HCT116 (cell line): ENCODE measurements around the gene TMA7B. TPM values are rescaled to one million over a fixed set of nuclear protein-coding genes. Genes with fewer than 3 reads are reported as not detected.

Experiments
- ATAC-seq: fragments of 200-7000 bp; cut with Tn5 transposase; 2 replicates; pipeline ENCODE4 v1.9.1; 2020; ENCODE audit warnings: mild to moderate bottlenecking, moderate library complexity
- BruUV-seq: library from RNA; stranded (reverse); fragments of 400-500 nt; replicated peaks from 2 replicates; lab custom pipeline; 2021; lab: Mats Ljungman, UMichigan
- CTCF ChIA-PET: fragments of 300-600 bp; sonication (Branson Sonifier 250); formaldehyde crosslinking; loops from one replicate; lab custom pipeline; 2021; ENCODE audit warnings: antibody characterized with exemption; lab: Charles Lee
- POLR2A ChIA-PET: fragments of 300-600, 350-600 bp; sonication (Branson Sonifier 250); formaldehyde crosslinking; loops from one replicate; lab custom pipeline; 2021; ENCODE audit warnings: antibody characterized with exemption; lab: Charles Lee
- RAD21 ChIA-PET, 2 experiments: fragments of 300-600 bp; sonication (Branson Sonifier 250); formaldehyde crosslinking; loops; one replicate each; lab custom pipeline; 2023; ENCODE audit warnings: low total read pairs in 2 of 2; ENCODE audit not compliant: uncharacterized antibody in 2 of 2, unreplicated experiment in 2 of 2, low non-redundant PET in 1 of 2; lab: Charles Lee
- DNase-seq: peaks from one replicate; pipeline ENCODE4 v3.0.0-alpha.2; 2010; ENCODE audit warnings: low read depth, low spot score
- H2AFZ ChIP-seq: fragments of 200-600 bp; shearing (Covaris generic), sonication (generic); 2 replicates; pipeline ENCODE4 v1.6.1; 2017; ENCODE audit warnings: low read depth, mixed run types, mixed read lengths, antibody characterized with exemption, low read length; ENCODE audit not compliant: poor library complexity, severe bottlenecking
- H3K27ac ChIP-seq: 2 replicates; pipeline ENCODE4 v1.5.1; 2012; ENCODE audit warnings: low read depth, low read length
- H3K27me3 ChIP-seq: fragments of 200-600 bp; sonication (generic); 2 replicates; pipeline ENCODE4 v1.6.1; 2016; ENCODE audit warnings: mixed run types, low read length, mixed read lengths; ENCODE audit not compliant: insufficient read depth
- H3K36me3 ChIP-seq, 2 experiments: fragments of 200-500 bp in 1 of 2; fragments of 200-600 bp in 1 of 2; sonication (Bioruptor generic) in 1 of 2; sonication (generic) in 1 of 2; 2 replicates each; pipeline versions ENCODE4 v1.5.1 to v1.6.1; 2014 to 2016; ENCODE audit warnings: low read length in 2 of 2, inconsistent platforms in 1 of 2, mixed read lengths in 1 of 2, mixed run types in 1 of 2; ENCODE audit not compliant: insufficient read depth in 2 of 2, control insufficient read depth in 1 of 2
- H3K4me1 ChIP-seq, 2 experiments: fragments of 200-600 bp in 1 of 2; sonication (generic) in 1 of 2; 2 replicates each; pipeline versions ENCODE4 v1.5.1 to v1.6.1; 2012 to 2017; ENCODE audit warnings: low read length in 2 of 2, inconsistent platforms in 1 of 2, mild to moderate bottlenecking in 1 of 2, mixed read lengths in 1 of 2, mixed run types in 1 of 2, moderate library complexity in 1 of 2; ENCODE audit not compliant: insufficient read depth in 2 of 2, control insufficient read depth in 1 of 2
- H3K4me2 ChIP-seq: fragments of 200-600 bp; sonication (generic); 2 replicates; pipeline ENCODE4 v1.6.1; 2017; ENCODE audit warnings: mixed run types, low read length, mixed read lengths
- H3K4me3 ChIP-seq, 2 experiments: fragments of 200-600 bp in 1 of 2; sonication (generic) in 1 of 2; replicated peaks in 1 of 2; 2 replicates each; pipeline ENCODE4 v1.5.1; 2011 to 2016; ENCODE audit warnings: low read length in 2 of 2, control low read depth in 1 of 2, low read depth in 1 of 2, mild to moderate bottlenecking in 1 of 2, mixed read lengths in 1 of 2, mixed run types in 1 of 2
- H3K79me2 ChIP-seq: fragments of 200-600 bp; sonication (generic); 2 replicates; pipeline ENCODE4 v1.6.1; 2017; ENCODE audit warnings: mild to moderate bottlenecking, mixed run types, low read length, moderate library complexity, mixed read lengths; ENCODE audit not compliant: insufficient read depth
- H3K9ac ChIP-seq: fragments of 200-600 bp; sonication (generic); 2 replicates; pipeline ENCODE4 v1.6.1; 2016; ENCODE audit warnings: low read length, mixed read lengths
- H3K9me2 ChIP-seq: fragments of 200-600 bp; sonication (generic), shearing (Covaris generic); 2 replicates; pipeline ENCODE4 v1.6.1; 2017; ENCODE audit warnings: mixed run types, mild to moderate bottlenecking, moderate library complexity; ENCODE audit not compliant: insufficient read depth
- H3K9me3 ChIP-seq, 2 experiments: fragments of 200-500 bp in 1 of 2; fragments of 200-600 bp in 1 of 2; sonication (Bioruptor generic) in 1 of 2; sonication (generic) in 1 of 2; 2 replicates each; pipeline ENCODE4 v1.6.1; 2014 to 2017; ENCODE audit warnings: low read length in 2 of 2, mixed read lengths in 2 of 2, inconsistent platforms in 1 of 2, low read depth in 1 of 2, mild to moderate bottlenecking in 1 of 2, mixed run types in 1 of 2, moderate library complexity in 1 of 2; ENCODE audit not compliant: control insufficient read depth in 1 of 2, insufficient read depth in 1 of 2
- H4K20me1 ChIP-seq: fragments of 200-600 bp; sonication (generic), shearing (Covaris generic); 2 replicates; pipeline ENCODE4 v1.6.1; 2017; ENCODE audit warnings: mixed run types, mild to moderate bottlenecking, moderate library complexity; ENCODE audit not compliant: insufficient read depth
- EGR1 ChIP-seq: IDR thresholded peaks from 2 replicates; pipeline ENCODE4 v1.6.1; 2012; ENCODE audit warnings: low read depth
- EZH2 ChIP-seq: fragments of 200-600 bp; sonication (generic); IDR thresholded peaks from 2 replicates; pipeline ENCODE4 v1.6.1; 2017; ENCODE audit warnings: antibody characterized with exemption, mixed run types
- SIN3A ChIP-seq: IDR thresholded peaks from 2 replicates; pipeline ENCODE4 v1.6.1; 2012; ENCODE audit warnings: low read depth
- YY1 ChIP-seq: IDR thresholded peaks from 2 replicates; pipeline ENCODE4 v1.6.1; 2011; ENCODE audit warnings: low read length, low read depth, moderate library complexity, mild to moderate bottlenecking; ENCODE audit not compliant: insufficient replicate concordance; ENCODE audit errors: extremely low read depth
- intact Hi-C: fragments of 100-400 bp; cut with micrococcal nuclease; formaldehyde crosslinking; loops from 2 replicates; pipeline ENCODE4 v1.10.0; 2022
- total RNA-seq: library from RNA; stranded (reverse); gene quantifications from one replicate; pipeline ENCODE4 v1.2.1, GENCODE V29; 2021; ENCODE audit not compliant: unreplicated experiment
- TF ChIP-seq, protein P1 (sequence below), 3 experiments: fragments of 200-600 bp in 1 of 3; sonication (generic) in 1 of 3; IDR thresholded peaks in 2 of 3; conservative IDR thresholded peaks in 1 of 3; 2 replicates each; pipeline ENCODE4 v1.5.1; 2012 to 2017; ENCODE audit warnings: low read depth in 2 of 3, low read length in 2 of 3, antibody characterized with exemption in 1 of 3, borderline replicate concordance in 1 of 3, control low read depth in 1 of 3, mild to moderate bottlenecking in 1 of 3, mixed read lengths in 1 of 3, mixed run types in 1 of 3, moderate library complexity in 1 of 3; ENCODE audit not compliant: insufficient read depth in 1 of 3

The TMA7B gene
- total RNA-seq, 1 experiment from 2014 or later, result not detected

DNA sequence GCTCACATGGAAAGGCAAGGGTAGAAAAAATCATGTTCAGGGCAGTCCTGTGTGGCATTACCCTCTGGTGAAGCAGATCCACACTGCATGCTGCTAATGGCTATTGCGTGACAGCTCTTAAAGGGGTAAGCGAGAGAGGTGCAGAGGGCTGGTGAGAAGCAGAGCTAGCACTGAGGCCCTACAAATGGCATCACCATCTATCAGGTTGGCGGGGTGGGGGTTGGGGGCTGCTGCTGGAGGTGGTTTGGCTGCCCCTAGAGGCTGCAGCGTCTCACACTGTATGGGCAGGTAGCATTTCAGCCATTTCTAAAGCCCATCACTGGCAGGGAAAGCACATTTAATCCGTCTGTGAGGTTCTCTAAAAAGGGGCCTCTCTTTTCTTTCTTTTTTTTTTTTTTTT, 16.9 kb upstream of the TMA7B start:
- Histone ChIP-seq H3K4me1 (peaks cover 0 to 4% of the 10 kb centered on the region in 2 experiments; a peak in 1 of 4 replicates), H3K9me2 (no peaks in the 10 kb centered on the region), H3K27ac (no peak overlapping the region), H4K20me1 (no peaks in the 10 kb centered on the region), H3K9ac (no peak overlapping the region), H3K27me3 (peaks cover 4% of the 10 kb centered on the region; the same call in 1 of the 2 replicates), H3K4me3 (no peak overlapping the region), H3K9me3 (no peaks in the 10 kb centered on the region), H3K36me3 (no peaks in the 10 kb centered on the region), H3K79me2 (no peaks in the 10 kb centered on the region), H3K4me2 (no peak overlapping the region), H2AFZ (no peak overlapping the region)
- ChIA-PET POLR2A (no interaction called here), CTCF (interaction anchor here (1.1 to 1.4 kb wide), 2 partner anchors 10 to 22 kb away, joined by 3 to 9 read pairs; no protein-coding TSS in a partner anchor), RAD21 (no interaction called here)
- BruUV-seq, result no TSS peak
- TF ChIP-seq SIN3A, result no peak
- TF ChIP-seq, protein P1, sequence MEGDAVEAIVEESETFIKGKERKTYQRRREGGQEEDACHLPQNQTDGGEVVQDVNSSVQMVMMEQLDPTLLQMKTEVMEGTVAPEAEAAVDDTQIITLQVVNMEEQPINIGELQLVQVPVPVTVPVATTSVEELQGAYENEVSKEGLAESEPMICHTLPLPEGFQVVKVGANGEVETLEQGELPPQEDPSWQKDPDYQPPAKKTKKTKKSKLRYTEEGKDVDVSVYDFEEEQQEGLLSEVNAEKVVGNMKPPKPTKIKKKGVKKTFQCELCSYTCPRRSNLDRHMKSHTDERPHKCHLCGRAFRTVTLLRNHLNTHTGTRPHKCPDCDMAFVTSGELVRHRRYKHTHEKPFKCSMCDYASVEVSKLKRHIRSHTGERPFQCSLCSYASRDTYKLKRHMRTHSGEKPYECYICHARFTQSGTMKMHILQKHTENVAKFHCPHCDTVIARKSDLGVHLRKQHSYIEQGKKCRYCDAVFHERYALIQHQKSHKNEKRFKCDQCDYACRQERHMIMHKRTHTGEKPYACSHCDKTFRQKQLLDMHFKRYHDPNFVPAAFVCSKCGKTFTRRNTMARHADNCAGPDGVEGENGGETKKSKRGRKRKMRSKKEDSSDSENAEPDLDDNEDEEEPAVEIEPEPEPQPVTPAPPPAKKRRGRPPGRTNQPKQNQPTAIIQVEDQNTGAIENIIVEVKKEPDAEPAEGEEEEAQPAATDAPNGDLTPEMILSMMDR (IDR thresholded peaks at IDR 0.05 in 2 of 3, conservative IDR thresholded peaks at IDR 0.05 in 1 of 3; ENCODE audit: borderline replicate concordance in 1 of 3, insufficient read depth in 1 of 3, low read depth in 2 of 3, low read length in 2 of 3), result peak in 2 of 3 experiments; percentile 39 to 53; a peak in 4 of 6 replicates
- TF ChIP-seq YY1, result no peak
- intact Hi-C loops, result no loop called here
- DNase-seq, result no peak
- peak; percentile 95 for ATAC-seq

GRCh38 chr22:39943953-39944872, 16.0 kb upstream of the TMA7B start:
- no peaks in the 10 kb centered on the region for H3K27me3 ChIP-seq
- TF ChIP-seq EGR1 (no peak), EZH2 (no peak)
- no peak overlapping the region for H3K9ac ChIP-seq
- H3K36me3 ChIP-seq, result no peaks in the 10 kb centered on the region
- no peaks in the 10 kb centered on the region for H3K9me3 ChIP-seq
- DNase-seq (no peak), ATAC-seq (no peak)
- intact Hi-C loops, result no loop called here
- no TSS peak for BruUV-seq
- H3K27ac ChIP-seq, result no peak overlapping the region
- no peaks in the 10 kb centered on the region for H3K9me2 ChIP-seq
- no peaks in the 10 kb centered on the region for H4K20me1 ChIP-seq
- no peak overlapping the region for H3K4me2 ChIP-seq
- ChIA-PET POLR2A (no interaction called here), RAD21 (no interaction called here), CTCF (no interaction called here)
- H2AFZ ChIP-seq, result no peak overlapping the region
- H3K4me3 ChIP-seq, result no peak overlapping the region
- H3K4me1 ChIP-seq, result peaks cover 0 to 4% of the 10 kb centered on the region in 2 experiments; a peak in 1 of 4 replicates
- no peaks in the 10 kb centered on the region for H3K79me2 ChIP-seq
